ENCODE measurements around the gene PIM3.
A peak's percentile ranks its signal among the peaks of the same experiment; 100 is the strongest.

Gene PIM3

DNA sequence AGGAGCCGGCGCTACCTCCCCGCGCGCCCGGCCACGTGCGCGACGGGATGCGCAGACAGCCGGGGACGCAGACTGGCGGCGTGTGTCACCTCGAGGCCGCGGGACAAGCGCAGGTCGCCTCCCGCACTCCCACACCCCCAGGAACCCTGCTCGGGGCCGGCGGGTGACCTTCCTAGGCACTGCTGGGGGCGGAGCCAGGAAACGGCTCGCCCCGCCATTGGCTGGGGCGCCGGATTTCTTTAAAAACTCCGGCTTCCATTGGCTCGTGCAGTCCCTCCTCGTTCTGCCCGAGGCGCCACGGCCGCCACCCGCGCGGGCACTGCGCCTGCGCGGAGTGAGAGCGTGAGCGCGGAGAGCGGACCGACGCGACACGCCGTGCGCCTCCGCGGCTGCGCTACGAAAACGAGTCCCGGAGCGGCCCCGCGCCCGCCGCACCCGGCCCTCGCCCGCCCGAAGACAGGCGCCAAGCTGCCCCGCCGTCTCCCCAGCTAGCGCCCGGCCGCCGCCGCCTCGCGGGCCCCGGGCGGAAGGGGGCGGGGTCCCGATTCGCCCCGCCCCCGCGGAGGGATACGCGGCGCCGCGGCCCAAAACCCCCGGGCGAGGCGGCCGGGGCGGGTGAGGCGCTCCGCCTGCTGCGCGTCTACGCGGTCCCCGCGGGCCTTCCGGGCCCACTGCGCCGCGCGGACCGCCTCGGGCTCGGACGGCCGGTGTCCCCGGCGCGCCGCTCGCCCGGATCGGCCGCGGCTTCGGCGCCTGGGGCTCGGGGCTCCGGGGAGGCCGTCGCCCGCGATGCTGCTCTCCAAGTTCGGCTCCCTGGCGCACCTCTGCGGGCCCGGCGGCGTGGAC, at the start of gene PIM3:
TSS of gene PIM3 (plus strand) at position 614 of the 846 bp plus-strand sequence. CDS start at position 790, 176 bp downstream.
- DNase-seq (ENCODE audit: low spot score), result peak; percentile 99

DNA sequence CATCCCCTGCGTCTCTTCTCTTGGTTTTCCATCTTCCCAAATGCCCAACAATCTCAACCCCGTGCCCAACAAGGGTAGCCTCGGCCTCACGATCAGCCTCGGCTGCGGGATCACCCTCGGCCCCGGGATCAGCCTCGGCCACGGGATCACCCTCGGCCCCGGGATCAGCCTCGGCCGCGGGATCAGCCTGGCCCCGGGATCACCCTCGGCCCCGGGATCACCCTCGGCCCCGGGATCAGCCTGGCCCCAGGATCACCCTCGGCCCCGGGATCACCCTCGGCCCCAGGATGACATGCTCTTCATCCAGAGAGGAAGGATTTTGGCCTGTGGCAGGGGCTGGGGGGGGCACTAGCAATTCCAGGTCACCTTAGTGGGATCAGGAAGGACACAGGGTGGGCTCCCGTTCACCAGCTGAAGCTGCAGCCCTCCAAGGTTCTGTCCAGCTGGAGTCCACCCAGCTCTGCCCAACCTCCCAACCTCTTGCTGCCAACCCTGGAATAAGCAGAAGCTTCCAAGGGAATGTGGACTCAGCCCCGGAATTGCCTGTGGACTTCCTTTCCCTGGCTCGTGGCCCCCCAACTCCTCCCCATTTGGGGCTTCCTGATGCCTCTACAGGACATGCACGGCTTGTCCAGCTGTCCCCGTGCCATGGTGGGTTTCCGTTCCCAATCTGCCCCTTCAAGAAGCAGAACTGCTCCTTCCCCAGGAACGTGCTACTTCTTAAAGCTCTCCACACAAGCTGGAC, 48.5 kb upstream of the PIM3 start:
- DNase-seq (ENCODE audit: low spot score), result no peak

DNA sequence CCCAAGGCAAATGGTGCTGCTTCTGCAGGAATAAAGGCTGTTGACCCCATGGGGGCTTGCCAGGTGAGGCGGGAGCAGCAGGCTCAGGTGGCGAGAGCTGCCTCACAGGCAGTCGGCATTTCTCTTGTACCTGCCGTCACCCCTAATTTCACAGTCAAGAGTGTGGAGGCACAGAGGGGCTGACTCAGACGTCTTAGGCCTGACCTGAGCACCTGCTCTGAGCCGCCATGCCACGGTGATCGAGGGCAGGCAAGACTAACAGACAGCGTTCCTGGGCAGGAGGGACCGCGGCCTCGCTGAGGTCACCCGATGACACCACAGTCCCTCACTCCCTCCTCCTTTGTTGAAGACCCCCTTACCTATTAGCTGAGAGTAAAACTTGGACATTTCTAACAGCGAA, 47.5 kb upstream of the PIM3 start:
- no peak for DNase-seq (ENCODE audit: low spot score)

DNA sequence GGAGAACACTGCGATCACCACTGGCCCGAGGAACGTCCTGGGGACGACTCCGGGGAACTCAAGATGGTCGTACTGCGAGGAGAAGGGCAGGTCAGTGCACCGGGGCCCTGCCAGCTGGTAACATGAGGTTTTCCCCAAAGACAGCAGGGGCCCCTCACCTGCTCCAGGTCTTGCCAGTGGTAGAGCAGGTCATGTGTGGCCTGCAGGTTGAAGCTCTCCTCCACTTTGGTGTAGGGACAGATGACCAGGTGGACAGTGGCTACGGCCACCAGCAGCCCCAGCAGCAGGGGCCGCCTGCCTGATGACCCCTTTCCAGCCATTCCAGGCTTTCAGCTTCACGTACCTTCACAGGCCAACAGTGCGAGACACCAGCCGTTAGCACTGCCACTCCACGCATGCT, 47.1 kb upstream of the PIM3 start:
- no peak for DNase-seq (ENCODE audit: low spot score)

DNA sequence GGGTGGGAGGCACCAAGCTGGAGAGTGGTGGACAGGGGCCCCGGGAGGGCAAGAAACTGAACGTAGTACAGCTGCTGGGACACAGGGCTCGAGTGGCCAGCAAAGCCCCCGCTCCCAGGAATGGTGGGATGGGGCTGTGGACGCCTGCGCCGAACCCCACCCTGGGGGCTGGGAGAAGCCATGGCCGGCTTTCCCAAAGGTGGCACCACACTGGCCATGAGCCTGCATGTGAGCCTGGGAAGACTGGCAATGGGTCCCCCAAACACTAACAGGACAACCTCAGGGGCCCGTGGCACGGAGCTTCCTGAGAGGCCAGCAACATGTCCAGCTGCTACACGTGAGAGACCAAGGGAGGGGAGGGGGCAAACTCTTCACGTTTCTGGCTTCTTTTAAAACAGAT, 46.3 kb upstream of the PIM3 start:
- DNase-seq (ENCODE audit: low spot score), result no peak

DNA sequence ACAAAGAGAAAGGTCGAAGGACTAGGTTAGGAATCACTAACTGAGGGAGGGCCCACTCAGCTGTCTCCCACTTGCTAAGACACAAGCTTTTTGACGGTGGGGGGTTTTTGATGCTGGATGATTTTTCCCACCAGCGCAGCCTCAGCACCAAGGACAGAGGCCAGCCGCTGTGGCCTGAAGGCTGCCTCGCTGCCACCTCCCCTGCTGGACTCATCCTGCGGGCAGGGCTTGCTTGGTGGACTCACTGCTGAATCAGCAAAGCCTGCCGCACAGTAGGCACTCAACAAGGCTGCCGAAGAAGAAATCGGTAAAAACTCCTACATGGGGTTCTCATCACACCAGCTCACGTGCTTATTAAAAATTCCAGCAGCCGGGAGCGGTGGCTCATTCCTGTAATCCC, 45.0 kb upstream of the PIM3 start:
- no peak for DNase-seq (ENCODE audit: low spot score)

DNA sequence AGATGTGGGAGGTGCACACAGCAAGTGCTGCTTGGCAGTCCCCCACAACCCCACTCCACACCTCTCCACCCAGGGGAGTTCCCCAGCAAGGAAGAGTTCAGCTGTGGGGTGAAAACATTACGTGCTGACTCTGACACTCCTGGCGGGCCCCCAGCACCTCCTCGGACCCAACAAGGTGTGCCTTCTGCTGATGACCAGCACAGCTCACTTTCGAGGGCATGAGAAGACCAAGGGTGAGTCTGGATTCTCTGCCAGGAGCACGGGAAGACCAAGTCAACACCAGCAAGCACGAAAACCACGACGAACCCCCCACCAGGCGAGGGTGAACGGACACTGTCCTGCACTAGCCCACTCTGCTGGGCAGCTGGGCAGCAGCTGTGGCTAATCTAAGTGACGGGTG, 43.7 kb upstream of the PIM3 start:
- DNase-seq (ENCODE audit: low spot score), result no peak

DNA sequence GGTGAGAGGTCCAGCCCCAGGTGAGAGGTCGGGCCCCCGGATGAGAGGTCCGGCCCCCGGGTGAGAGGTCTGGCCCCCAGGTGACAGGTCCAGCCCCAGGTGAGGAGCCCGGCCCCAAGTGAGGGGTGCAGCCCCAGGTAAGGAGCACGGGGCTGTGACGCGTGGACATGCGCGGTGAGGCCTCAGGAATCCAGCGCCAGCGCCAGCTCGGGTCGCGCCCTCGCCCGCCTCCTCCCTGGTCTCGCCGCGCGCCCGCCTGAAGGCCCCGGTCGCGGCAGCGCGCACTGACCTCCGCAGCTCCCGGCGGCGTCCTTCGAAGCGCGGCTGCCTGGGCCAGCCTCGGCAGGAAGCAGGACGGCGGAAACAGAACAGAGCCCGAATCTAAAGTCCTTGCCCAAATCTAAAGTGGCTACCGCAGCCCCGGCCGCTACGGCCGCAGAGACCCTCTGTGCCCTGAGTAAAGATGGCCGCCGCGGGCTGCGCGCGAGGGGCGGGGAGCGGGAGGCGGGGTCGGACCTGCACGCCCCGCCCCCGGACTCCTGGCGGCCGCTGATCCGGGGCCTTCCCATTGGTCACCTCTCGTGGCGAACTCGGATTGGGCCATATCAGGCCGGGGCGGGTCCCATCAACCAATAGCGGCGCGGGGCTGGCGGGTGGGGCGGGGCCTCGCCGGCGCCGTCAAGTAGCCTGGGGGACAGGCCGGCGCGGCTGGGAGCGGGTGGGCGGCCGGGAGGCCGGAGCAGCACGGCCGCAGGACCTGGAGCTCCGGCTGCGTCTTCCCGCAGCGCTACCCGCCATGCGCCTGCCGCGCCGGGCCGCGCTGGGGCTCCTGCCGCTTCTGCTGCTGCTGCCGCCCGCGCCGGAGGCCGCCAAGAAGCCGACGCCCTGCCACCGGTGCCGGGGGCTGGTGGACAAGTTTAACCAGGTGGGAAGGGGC, 42.3 kb upstream of the PIM3 start, which contains the start of the genes ALG12 and CRELD2:
TSS of gene ALG12 (minus strand) at position 465 of the 937 bp plus-strand sequence. CDS start 4,673 bp downstream, outside the sequence.
TSS of gene CRELD2 (plus strand) at position 661 of the 937 bp plus-strand sequence. CDS start at position 797, 136 bp downstream.
- DNase-seq (ENCODE audit: low spot score), result peak; percentile 100

DNA sequence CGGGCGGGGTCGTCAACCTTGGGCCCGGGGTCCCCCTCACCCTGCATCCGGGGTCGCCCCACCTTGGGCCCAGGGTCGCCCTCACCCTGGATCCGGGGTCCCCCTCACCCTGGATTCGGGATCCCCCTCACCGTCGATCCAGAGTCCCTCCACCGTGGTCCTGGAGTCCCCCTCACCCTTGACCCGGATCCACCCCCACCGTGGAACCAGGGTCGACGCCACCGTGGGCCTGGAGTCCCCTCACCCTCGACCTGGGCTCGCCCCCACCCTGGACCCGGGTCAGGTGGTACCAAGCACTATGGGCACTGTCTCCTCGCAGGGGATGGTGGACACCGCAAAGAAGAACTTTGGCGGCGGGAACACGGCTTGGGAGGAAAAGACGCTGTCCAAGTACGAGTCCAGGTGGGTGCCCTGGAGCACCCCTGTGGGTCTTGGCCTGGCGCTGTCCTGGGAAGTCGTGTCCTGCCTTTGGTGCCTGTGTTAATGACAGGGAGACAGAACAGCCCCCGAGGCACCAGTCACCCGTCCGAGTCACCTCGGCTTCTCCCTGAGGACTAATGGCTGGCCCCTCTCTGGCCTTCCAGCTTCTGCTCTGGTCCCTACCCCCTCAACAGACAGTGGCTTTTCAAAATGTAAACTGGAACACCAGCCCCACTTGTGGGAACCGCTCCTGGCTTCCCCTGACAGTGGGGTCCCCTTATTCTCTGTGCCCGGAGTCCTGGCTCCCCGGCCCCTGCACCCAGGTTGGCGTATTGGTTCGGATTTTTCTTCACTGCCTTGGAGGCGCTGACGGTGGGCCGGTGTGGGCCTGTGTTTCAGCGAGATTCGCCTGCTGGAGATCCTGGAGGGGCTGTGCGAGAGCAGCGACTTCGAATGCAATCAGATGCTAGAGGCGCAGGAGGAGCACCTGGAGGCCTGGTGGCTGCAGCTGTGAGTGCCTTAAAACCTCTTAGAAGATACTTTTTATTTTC, 41.4 kb upstream of the PIM3 start:
- DNase-seq (ENCODE audit: low spot score), result no peak

DNA sequence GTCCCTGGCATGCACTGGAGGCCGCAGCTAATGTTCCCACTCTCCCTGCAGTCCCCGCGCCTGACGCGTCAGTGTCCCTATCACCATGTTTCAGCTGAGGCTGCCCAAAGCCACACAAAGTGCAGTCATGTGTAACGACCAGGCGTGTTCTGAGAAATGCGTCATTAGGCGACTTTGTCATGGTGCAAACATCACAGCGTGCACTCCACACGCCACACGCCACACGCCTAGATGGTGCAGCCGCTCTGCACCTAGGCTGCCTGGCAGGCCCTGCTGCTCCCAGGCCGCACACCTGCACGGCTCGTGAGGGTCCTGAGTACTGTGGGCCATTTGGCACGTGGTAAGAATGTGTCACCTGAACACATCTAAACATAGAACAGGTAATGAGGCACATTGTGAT, 39.7 kb upstream of the PIM3 start:
- DNase-seq (ENCODE audit: low spot score), result no peak

DNA sequence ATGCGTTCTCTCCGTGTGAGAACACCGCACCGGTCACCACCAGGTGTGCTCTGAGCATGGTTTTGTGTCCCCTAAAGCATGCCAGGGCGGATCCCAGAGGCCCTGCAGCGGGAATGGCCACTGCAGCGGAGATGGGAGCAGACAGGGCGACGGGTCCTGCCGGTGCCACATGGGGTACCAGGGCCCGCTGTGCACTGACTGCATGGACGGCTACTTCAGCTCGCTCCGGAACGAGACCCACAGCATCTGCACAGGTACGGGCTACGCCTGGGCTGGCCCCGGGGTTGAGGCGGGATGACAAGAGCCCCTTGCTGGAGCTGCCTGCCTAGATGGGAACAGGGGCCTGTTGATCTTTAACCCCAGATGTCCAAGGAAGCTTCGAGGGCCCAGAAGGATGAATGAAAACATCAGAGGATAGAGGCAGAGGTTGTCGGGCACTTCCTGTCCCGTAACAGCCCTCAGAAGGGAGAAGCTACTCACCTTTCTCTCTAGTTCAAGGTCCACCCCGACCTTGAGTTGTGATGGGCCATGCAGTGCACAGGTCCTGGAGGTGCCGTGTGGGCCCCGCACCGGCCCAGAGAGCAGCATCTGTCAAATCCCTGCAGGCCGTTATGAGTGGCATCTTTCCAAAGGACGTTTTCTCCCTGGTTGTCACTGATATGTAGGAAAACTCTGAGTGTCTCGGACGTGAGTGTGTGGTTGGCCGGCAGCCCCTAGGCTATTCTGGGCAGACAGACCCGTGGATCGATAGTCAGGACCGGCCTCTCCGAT, 38.9 kb upstream of the PIM3 start:
- DNase-seq (ENCODE audit: low spot score), result no peak

DNA sequence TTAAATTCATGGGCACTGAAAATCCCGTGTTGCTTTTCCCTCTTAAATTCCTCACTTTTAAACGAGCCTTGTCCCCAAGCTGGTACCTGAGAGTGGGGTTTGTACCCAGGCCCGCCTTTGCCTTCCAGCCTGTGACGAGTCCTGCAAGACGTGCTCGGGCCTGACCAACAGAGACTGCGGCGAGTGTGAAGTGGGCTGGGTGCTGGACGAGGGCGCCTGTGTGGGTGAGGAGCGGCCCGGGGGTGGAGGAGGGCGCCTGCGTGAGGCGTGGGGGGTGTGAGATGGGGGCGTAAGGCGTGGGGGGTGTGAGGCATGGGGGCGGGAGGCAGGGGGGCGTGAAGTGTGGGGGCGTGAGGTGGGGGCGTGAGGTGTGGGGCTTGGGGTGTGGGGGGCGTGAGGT, 38.1 kb upstream of the PIM3 start:
- no peak for DNase-seq (ENCODE audit: low spot score)

DNA sequence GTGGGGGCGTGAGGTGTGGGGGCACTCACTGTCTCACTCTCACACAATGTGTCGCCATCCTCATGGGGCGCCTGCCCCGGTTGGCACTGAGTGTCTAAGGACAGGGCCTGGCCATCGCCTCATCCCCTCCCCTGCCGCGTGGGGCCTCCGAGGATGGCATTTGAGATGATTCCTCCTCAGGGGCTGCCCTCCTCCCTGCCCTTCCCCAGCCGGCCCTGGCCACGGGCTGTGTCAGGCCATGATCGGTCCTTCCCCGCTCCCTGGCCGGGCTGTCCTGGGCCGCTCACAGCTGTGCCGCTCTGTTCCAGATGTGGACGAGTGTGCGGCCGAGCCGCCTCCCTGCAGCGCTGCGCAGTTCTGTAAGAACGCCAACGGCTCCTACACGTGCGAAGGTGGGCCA, 37.6 kb upstream of the PIM3 start:
- DNase-seq (ENCODE audit: low spot score), result no peak

DNA sequence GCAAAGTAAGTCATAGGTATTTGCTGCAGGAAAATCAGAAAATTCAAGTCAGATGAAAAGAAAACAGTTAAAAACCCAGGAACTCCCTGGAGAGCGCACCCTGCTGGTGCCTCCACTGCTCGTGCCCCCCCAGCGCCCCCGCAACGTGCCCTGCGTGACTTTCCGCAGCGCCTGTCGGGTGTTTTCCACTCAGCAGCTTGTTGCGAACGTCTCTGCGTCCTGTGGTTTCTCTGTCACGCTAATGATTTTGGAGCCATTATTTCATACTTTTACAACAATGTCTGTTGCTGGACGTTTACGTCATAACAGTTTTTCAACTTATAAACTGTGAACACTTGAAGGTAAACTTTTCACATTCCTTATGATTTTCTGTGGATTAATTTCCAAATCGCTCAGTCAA, 37.1 kb upstream of the PIM3 start:
- no peak for DNase-seq (ENCODE audit: low spot score)

DNA sequence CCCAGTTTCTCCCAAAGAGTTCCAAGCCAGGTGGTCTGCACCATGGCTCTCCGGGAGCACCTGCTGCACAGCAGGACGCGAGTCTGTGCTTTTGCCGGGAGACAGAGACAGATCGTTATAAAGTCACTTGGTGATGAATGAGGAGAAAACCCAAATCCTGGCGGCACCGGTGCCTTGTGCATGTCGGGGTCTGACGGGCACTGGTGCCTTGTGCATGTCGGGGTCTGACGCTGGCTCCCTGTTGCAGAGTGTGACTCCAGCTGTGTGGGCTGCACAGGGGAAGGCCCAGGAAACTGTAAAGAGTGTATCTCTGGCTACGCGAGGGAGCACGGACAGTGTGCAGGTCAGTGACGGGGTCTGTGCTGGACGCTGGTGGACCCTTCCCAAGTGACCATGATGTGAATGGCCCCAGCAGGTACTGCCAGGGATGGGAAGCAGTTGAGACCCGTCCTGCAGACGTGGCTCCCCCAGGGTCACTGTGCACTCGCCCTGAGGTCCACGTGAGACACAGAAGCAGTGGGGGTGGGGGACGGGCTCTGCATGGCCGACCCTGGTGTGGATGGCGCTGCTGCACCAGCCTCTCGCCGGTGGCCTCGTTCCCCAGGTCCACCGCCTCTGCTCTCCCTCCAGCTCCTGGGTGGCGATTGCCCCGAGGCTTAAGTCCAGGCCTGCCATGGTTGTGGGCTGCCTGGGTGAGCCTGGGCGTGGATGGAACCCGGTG, 36.3 kb upstream of the PIM3 start:
- no peak for DNase-seq (ENCODE audit: low spot score)

DNA sequence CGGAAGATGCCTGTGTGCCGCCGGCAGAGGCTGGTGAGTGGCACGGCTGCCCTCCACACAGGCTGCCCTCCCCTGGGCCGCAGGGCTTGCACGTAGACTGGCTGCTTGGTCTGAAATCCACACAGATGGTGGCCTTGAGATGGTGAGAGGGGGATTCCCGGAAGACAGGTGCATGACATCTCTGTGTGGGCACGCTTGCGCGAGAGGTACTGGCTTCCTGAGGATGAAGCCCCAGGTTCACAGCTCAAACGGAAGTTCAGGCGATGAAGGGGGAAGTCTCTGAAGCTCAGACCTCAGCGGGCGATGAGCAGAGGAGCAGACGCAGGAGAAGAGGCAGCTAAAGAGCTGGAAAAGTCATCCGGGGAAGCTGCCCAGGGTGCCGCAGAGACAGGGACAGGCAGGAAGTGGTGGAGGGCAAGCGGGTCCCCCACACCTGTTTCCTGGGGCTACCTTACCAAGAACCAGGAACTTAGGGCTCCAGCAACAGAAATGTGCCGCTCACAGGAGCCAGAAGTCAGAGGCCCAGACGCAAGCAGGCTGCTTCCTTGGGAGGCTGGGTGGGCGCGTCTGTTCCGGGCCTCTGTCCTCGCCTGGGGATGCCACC, 34.9 kb upstream of the PIM3 start:
- no peak for DNase-seq (ENCODE audit: low spot score)

DNA sequence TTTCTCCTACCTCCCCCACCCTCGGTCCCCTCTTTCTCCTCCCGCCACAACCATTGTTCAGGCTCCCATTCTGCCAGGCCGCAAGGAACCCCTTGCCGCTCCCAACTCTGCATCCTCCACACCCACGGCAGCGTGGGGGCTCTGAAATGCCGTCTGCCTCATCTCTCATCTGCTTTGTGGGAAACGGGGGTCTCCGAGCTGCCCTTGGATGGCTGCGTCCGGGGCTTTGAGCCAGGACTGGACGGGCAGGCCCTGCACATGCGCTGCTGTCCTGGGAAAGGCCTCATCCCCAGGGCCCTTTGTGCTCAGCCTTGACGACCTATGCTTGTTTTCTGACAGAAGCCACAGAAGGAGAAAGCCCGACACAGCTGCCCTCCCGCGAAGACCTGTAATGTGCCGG, 33.7 kb upstream of the PIM3 start:
- DNase-seq (ENCODE audit: low spot score), result no peak

DNA sequence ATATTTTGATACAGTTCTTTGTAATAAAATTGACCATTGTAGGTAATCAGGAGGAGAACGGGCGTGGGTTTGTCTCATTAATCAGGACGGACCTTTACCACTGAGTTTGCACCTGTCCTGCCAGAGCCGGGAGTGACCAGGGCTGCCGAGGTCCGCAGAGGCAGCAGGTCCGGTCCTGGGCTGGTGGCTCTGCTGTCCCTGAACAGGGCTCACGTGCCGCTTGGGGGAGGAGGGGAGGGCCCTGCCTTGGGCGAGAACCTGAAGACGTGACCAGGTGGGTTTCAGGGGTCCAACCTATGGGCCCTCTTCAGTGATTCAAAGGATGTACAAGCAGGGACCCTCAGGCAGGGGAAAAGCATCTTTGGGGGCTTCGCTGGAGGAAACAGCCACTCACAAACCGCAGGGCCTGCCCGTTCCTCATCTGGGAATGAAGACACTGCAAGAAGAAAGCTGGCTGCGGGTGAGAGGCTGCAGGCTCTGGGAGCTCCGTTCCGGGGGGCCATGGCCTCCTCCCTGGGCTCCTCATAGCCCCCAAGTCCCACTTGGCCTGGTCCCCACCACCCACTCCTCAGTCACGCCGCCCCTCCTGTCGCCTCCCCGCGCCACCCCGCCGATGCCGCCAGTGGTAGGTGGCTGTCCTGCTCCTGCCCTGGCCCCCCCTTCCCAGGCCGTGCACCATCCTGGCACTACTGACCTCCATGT, 32.9 kb upstream of the PIM3 start:
- no peak for DNase-seq (ENCODE audit: low spot score)

DNA sequence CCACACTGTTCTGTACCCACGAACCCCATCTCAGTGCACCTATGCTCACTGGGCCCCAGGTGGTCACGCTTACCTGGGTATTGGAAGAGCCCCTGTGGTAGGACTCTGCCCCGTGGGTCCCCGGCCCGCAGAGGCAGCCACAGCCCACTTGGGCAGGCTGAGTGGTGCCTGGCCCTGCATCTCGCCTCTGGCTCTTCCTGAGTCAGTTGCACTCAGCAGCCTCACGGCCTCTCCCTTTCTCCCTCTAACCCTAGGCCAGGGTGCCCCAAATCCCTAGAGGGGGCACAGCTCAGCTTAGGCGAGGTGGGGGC, 32.4 kb upstream of the PIM3 start:
- DNase-seq (ENCODE audit: low spot score), result no peak

Measured in GM03348 (cell line).